T-helper 1 cell (primary cell): ENCODE data around the gene IGLL5.
A peak's percentile ranks its signal among the peaks of the same experiment; 100 is the strongest.

Experiments used
- DNase-seq, 5 donors: peaks; one replicate each; pipeline ENCODE4 v3.0.0-alpha.2; 2012 to 2020

IGLL5 gene

DNA sequence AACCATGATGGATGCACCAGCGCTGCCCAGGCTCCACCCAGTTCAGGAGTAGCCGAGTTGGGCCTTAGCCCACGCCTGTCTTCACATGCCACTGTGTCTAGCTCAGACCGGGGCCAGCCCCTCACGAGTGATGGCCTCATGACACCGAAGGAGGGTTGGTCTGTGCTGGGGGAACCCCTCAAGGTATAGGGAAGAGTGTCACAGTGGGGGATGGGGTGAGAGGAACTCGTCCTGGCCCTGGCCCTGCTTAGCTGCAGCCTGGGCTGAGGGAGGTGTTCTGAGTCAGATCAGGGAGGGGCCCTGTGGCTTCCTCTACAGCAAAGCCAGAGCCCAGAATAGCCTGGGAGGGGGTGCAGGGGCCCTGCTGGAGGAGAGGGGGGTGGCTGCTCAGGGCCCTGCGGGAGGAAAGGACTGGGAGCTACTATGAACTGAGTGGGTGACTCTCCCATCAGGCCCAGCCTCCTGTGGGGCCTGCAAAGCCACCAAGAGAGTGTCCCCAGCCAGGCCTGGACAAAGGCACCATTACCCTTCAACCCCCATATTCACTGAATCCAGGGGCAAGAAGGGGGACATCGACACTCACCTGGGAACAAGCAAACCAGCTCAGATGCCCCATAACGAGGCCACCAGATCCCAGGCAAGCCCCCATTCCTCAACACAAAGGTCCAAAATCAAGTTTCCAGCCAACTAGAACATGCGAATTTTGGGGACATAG, 41.2 kb downstream of the IGLL5 start:
- peak in 3 of 5 donors; percentile 1 to 76 (median 19) for DNase-seq

DNA sequence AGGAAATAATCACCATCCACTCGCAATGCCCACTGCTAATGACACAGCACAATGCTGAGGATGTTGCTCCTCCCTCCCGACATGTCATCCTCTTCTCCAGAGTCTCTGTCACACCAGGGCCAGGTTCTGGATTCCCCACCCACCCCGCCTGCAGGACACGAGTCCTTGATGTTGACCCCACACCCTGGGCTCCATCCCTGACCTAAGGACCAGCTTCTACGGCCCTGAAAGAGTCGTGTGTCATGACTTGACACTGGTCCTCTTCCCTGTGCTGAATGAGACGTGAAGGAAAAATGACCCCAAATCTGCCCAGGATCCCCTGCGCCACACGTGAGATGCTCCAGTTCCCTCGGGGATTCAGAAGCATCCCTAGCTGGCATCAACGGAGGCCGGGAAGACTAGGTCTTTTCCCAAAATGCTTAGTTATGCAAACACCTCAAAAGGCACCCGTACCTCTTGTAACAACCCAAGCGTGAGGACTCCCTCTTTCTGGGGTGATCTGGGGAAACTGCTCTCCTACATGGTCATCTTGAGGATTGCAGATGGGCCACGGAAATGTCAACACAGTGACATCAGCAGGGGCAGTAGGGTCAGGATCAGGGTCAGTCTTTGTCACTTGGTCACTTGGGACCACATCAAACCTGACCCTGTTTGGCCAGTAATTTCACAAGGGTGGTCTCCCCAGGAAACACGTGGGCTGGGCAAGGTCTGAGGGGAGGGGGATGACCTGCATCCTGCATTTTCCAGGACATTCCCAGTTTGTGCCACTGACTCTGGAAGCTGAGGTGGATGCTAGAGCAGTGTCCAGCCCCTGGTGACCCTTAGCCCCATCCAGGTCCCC, 42.0 kb downstream of the IGLL5 start:
- no peak for DNase-seq

DNA sequence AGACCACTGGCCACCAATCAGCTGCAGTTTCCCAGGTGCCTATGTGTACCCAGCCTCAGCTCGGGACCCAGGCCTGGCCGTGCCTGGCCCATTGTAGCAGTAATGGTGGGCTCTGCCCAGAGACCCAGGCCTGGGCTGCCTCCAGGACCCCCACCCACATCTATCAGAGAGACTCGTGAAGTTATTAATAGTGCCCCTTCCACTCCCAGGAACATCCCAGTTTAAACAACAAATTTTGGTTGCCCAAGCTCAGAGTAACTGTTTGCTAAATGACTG, 42.5 kb downstream of the IGLL5 start:
- no peak for DNase-seq

GRCh38 chr22:22930571-22931556, 43.2 kb downstream of the IGLL5 start:
- no peak for DNase-seq

GRCh38 chr22:22931557-22932270, 44.1 kb downstream of the IGLL5 start:
- DNase-seq, result no peak

DNA sequence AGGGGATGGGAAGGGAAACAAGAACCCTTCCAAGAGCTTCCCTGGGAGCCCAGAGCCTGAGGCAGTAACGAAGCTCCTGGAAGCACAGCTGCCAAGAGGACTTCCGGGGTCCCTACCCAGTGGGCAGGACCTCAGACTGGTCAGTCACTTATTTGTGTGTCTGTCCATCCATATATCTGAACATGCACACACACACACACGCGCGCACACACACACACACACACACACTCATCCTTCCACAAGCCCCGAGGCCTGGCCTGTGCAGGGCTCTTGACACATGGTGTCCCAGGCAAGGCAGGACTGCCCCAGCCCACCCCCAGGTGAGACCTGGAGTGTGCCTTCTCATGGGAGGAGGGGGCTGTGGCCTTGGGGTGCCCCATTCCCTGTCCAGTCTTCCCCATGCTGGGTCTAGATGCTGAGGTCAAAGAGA, 44.9 kb downstream of the IGLL5 start:
- no peak for DNase-seq

DNA sequence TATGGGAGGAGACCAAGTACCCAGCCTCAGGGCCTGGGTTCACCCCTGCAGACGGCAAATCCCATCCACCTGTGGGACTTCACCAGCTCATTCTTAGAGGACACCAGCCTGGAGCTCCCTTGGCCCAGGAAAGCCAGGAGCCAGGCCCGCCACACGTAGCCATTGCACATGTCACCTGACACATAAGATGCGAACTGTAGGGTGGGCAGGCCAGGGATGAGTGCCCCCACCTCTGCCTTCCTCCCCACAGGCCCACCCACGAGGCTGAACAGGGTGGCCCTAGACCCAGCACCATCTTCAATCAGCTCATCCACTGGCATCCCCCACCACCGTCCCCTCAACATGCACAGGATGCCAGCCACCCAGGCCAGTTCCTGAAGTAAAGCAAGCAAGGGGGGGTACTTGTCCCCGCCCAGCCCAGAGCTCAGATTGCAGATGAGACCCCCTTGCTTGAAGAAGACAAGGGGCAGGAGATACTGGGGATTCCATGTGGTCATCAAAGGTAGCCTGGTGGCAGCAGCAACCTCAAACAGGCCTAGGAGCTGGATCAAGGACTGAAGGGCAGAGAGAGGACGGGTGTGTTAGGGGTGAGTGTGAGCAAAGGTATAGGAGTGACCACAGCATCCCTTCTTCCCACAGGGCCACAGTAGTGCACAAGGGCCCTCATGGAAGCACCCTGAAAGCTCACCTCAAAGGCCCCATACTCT, 45.6 kb downstream of the IGLL5 start:
- DNase-seq, result no peak

- DNase-seq, result no peak
Measured at GRCh38 chr22:22933807-22934542, 46.4 kb downstream of the IGLL5 start.

GRCh38 chr22:22934543-22935055, 47.0 kb downstream of the IGLL5 start:
- DNase-seq, result no peak

DNA sequence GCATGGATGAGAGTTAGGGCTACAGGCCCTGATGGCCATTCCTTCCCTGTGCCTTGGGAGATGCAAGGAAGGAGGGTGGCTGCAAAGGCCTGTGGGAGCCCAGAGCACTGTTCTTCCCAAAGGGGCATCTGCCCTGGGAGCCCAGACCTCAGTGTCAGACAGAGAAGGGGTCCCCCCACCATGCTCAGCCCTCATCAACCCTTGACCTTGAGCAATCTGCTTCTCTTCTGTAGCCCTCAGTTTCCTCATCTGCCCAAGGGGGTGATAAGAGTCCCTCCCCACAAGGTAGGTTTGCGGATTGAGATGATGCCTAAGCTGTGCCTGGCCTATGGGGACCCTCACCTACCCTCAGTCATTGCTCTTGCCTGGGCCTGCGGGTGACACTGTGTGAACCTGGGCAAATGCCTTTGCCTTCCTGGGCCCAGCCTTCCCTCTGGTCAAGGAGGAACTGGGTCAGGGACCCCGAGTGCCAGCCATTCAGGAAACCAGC, 47.5 kb downstream of the IGLL5 start:
- no peak for DNase-seq

GRCh38 chr22:22935546-22936157, 48.0 kb downstream of the IGLL5 start:
- DNase-seq, result peak in 1 of 5 donors; percentile 21

DNA sequence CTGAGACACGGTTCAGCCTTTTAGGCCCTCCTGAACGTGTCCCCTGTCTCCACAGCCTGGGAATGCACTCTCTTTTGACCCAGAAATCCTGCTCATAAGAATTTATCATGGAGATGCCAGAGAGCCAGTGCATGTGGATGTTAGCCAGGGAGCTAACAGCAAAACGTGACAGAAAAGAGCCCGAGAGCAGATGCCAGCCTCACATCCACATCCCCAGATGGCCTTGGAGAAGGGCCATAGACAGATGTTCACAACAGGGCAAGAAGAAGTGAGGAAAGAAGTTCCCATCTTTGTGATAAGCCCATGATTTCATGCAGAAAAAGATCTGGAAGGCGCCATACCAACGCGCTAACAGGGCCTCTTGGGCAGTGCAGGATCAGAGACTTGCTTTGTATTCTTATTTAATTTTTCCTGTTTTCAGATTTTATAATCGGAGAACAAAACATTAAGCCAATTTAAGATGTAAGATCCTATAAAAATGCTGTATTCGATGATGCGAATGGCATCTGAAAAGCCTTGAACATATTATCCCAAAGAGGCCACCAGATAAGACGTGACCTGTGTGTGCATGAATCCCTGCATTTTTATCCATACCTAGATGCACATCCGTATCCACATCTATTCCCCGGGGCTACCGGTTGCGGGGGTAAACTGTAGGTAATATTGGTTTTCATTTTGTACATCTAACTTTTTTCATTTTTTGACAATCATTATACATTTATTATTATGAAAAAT, 48.7 kb downstream of the IGLL5 start:
- DNase-seq, result no peak

GRCh38 chr22:22936915-22937656, 49.5 kb downstream of the IGLL5 start:
- no peak for DNase-seq

GRCh38 chr22:22937894-22938480, 50.4 kb downstream of the IGLL5 start:
- no peak for DNase-seq

GRCh38 chr22:22938672-22939587, 51.3 kb downstream of the IGLL5 start:
- no peak for DNase-seq

DNA sequence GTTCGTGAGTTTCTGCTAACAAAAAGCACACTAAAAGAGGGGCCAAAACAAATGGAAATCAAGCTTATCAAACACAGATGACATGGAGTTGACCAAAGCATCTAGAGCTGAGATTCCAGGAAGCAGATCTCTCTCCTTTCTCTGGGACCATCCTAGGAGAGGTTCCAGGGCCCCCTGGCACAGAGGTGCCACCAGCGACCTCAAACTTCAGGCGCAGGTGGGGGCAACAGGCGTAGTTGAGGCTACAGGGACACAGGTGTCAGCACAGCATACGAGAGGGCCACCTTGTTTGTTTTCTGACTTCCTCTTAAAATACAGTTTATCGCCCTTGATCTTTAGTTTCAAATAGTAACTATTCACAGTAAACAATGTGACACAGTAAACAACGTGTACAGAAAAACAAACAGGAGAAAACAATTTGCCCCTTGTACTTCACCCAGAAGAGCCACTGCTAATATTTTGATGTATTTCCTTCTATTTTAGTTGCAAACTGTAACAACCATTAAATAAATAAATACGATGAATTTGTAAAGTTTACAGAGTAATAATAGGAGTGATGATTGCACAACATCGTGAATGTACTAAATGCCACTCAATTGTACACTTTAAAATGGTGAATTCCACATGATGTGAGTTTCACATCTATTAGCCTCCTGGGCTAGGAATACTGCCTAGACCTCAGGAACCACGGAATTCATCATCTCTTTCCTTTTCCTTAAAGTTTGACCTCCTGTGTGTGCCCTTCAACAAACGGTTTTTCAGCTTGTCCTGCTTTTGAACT, 52.2 kb downstream of the IGLL5 start:
- no peak for DNase-seq
